AG20443 (cell line): Measurements from ENCODE around the gene MR1.

Experiments used
- DNase-seq: peaks from one replicate; pipeline ENCODE4 v3.0.0; 2012; ENCODE audit warnings: low spot score, mixed read lengths

The MR1 gene

GRCh38 chr1:181033799-181034451, at the start of gene MR1:
TSS of gene MR1 (plus strand) at chr1:181033983. CDS start at chr1:181034008, 25 bp downstream.
- DNase-seq: peak; percentile 83

GRCh38 chr1:180988253-180988752, 45.5 kb upstream of the MR1 start:
- DNase-seq: no peak

GRCh38 chr1:180994262-180994661, 39.5 kb upstream of the MR1 start:
- no peak for DNase-seq

- no peak for DNase-seq
Observed at GRCh38 chr1:180997843-180998504, 35.8 kb upstream of the MR1 start.

GRCh38 chr1:181001091-181001780, 32.5 kb upstream of the MR1 start:
- no peak for DNase-seq

- DNase-seq: no peak
Observed at GRCh38 chr1:181002582-181003172, 31.1 kb upstream of the MR1 start.

GRCh38 chr1:181010789-181011188, 23.0 kb upstream of the MR1 start:
- DNase-seq: peak; percentile 70

- no peak for DNase-seq
Observed at GRCh38 chr1:181011301-181012202, 22.2 kb upstream of the MR1 start.

GRCh38 chr1:181012203-181012745, 21.5 kb upstream of the MR1 start:
- no peak for DNase-seq

GRCh38 chr1:181013144-181013543, 20.6 kb upstream of the MR1 start:
- DNase-seq: no peak

- no peak for DNase-seq
Observed at GRCh38 chr1:181014477-181015250, 19.1 kb upstream of the MR1 start.

GRCh38 chr1:181015251-181015615, 18.6 kb upstream of the MR1 start:
- no peak for DNase-seq

- DNase-seq: no peak
Observed at GRCh38 chr1:181016563-181016962, 17.2 kb upstream of the MR1 start.

- DNase-seq: no peak
Observed at GRCh38 chr1:181018901-181019681, 14.7 kb upstream of the MR1 start.

GRCh38 chr1:181021159-181021558, 12.6 kb upstream of the MR1 start:
- no peak for DNase-seq

GRCh38 chr1:181021811-181022434, 11.9 kb upstream of the MR1 start:
- DNase-seq: peak; percentile 81

GRCh38 chr1:181023265-181024057, 10.3 kb upstream of the MR1 start:
- DNase-seq: no peak

GRCh38 chr1:181028196-181028595, 5.6 kb upstream of the MR1 start:
- DNase-seq: peak; percentile 15
